ENCODE results near the gene TNFRSF18.

TNFRSF18 gene

DNA sequence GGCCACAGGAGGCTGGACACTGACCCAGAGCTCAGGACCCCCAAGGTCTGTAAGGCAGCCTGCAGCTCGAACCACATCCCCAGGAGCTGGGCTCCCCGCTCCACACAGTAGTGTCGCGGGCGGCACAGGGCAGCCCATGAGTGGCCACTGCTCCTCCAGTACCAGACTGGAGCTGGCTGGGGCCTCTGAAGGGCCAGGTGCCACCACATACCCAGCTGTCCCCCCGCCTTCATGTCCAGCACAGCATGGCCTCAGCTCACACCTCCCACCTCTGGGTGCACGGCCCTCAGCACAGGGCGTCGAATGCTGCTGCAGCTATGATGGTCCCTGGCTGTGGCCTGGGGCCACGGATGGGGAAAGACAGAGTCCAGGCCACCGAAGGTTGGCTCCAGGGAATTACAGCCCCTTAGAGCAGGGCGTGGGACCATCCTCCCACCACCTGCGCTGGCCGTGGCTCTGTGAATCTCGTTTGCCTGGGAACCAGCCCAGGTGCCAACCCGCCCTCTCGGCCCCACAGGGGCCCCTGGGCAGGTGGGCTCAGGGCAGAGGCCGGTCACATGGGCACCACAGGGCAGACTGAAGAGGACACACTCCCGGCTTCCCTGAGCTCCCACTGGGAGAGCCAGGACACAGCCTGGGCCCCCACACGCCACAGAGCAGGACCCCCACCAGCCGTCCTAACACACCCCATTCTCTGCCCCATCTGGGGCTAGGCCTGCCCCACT lies 9.7 kb upstream of the TNFRSF18 start:
- H3K36me3 Mint-ChIP-seq, result peaks cover 12% of the 10 kb centered on the region
- H3K4me1 Mint-ChIP-seq, result peaks cover 12% of the 10 kb centered on the region
- DNase-seq (ENCODE audit: low spot score in 2 of 2) (no peak), ATAC-seq (ENCODE audit: low read depth) (no peak)
- H3K9me3 Mint-ChIP-seq, result no peaks in the 10 kb centered on the region
- peak overlapping the region; percentile 77 for H3K27ac Mint-ChIP-seq
- no peaks in the 10 kb centered on the region for H3K27me3 Mint-ChIP-seq
- H3K4me3 Mint-ChIP-seq, result no peak overlapping the region

DNA sequence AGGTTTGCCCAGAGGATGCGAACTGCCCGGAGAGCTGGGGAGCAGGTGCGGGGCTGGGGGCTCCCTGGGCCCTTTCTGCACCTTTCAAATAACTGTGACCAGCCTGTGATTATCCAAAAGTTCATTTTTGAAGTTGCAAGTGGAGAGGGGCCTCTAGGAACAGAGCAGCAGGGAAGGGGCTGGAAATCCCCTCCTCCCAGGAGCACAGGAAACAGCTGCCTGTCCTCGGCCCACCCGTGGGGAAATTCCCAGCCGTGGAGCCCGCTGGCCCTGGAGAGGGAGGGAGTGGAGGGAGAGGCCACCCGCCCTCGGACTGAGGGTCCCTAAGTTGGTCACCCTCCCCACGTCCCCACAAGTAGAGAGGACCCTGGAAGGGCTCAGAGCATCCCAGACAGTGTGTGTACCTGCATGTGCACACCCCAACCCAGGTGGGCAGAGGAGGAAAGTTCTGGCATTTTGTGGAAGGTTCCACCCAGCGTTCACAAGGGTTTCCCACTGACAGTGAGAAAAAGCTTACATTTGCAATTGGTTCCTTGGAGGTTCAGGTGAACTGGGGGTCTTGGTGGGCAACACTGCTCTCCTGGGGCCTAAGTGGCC lies 8.8 kb upstream of the TNFRSF18 start:
- Mint-ChIP-seq H3K27ac (no peak overlapping the region), H3K4me1 (peaks cover 12% of the 10 kb centered on the region), H3K9me3 (no peaks in the 10 kb centered on the region), H3K27me3 (no peaks in the 10 kb centered on the region), H3K4me3 (no peak overlapping the region), H3K36me3 (peaks cover 9% of the 10 kb centered on the region)
- DNase-seq (ENCODE audit: low spot score in 2 of 2), result no peak
- peak; percentile 19 for ATAC-seq (ENCODE audit: low read depth)

DNA sequence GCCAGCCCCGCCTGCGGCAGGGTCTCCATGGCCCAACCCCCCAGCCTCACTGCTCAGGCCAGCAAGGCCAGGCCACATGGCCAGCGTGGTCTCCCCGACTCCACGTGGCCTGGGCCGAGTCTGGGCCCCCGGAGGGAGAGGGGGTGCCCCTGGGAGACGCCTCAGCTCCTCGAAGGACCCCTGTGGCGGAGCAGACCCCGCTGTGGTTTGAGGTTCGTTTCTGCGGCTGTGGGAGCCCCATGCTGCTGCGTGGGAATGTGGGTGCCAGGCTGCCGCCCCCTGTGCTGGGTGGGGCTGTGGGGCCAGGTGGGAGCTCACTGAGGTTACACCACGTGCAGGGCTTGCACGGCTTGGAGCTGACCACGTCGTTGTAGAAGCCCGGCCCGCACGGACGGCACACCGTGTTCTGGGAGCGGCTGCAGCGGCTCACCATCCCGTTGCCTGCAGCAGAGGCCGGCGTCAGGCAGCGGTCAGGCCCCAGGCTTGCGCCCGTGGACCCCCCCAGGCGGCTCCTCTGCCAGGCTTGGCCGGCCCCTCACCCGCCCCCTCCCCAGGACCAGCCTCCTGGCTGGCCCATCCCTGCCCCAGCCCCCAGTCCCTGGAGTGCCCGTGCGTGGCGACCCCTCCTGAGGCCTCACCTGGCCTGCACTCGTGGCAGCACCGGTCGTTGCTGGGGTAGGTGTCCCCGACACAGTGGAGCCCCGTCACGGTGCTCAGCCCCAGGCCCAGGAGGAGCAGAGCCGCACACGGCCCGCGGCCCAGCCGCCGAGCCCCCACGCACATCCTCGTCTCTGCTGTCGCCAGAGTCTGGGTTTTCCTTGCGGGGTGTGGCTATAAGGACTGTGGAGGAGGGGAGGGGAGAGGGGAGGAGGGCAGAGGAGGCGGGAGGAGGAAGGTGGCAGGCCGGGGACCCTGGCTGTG lies 7.2 kb upstream of the TNFRSF18 start, which contains the start of gene TNFRSF4:
Gene TNFRSF4, minus strand, starts transcription at position 809 of the 921 bp plus-strand sequence. Its CDS starts 26 bp downstream, at position 783.
- Mint-ChIP-seq H3K4me3 (peak within 1 kb of the TSS; percentile 41), H3K36me3 (peaks cover 5% of the 10 kb centered on the region)

DNA sequence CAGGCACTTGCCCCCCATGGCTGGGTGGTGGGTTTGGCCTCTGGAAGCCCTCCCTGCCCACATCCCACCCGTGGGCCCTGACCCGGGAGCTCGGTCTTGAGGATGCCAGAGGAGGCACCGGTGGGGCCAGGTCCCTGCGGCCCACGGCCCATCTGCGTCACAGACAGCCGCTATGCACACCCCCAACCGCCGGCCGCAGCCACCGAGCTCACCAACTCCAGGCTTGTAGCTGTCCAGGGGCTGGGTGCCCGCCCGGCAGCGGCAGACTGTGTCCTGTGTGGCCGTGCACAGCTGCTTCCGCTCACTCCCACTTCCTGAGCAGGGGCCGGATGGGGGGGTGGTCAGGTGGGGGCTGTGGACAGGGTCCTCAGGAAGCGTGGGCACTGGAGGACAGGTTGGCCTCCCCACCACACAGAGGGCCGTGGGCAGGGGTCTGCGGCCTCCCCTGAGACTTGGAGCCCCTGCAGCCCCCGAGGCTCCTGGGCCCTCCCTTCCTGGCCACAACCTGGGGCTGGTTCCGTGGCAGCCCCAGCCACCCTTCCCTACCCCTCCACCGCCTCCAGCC lies 6.5 kb upstream of the TNFRSF18 start:
- no peak overlapping the region for H3K27ac Mint-ChIP-seq
- H3K36me3 Mint-ChIP-seq, result peaks cover 2% of the 10 kb centered on the region
- DNase-seq (ENCODE audit: low spot score in 2 of 2), result no peak
- H3K27me3 Mint-ChIP-seq, result peaks cover 7% of the 10 kb centered on the region
- no peaks in the 10 kb centered on the region for H3K9me3 Mint-ChIP-seq
- ATAC-seq (ENCODE audit: low read depth), result peak; percentile 14
- peaks cover 26% of the 10 kb centered on the region for H3K4me1 Mint-ChIP-seq
- H3K4me3 Mint-ChIP-seq, result no peak overlapping the region

More for the DNA sequence above, 7.2 kb upstream of the TNFRSF18 start, which contains the start of gene TNFRSF4:
- H3K27ac Mint-ChIP-seq, result peak within 1 kb of the TSS; percentile 35
- ATAC-seq (ENCODE audit: low read depth) (peak; percentile 25), DNase-seq (ENCODE audit: low spot score in 2 of 2) (no peak)
- no peaks in the 10 kb centered on the region for H3K9me3 Mint-ChIP-seq
- peaks cover 2% of the 10 kb centered on the region for H3K27me3 Mint-ChIP-seq
- H3K4me1 Mint-ChIP-seq, result peaks cover 19% of the 10 kb centered on the region

DNA sequence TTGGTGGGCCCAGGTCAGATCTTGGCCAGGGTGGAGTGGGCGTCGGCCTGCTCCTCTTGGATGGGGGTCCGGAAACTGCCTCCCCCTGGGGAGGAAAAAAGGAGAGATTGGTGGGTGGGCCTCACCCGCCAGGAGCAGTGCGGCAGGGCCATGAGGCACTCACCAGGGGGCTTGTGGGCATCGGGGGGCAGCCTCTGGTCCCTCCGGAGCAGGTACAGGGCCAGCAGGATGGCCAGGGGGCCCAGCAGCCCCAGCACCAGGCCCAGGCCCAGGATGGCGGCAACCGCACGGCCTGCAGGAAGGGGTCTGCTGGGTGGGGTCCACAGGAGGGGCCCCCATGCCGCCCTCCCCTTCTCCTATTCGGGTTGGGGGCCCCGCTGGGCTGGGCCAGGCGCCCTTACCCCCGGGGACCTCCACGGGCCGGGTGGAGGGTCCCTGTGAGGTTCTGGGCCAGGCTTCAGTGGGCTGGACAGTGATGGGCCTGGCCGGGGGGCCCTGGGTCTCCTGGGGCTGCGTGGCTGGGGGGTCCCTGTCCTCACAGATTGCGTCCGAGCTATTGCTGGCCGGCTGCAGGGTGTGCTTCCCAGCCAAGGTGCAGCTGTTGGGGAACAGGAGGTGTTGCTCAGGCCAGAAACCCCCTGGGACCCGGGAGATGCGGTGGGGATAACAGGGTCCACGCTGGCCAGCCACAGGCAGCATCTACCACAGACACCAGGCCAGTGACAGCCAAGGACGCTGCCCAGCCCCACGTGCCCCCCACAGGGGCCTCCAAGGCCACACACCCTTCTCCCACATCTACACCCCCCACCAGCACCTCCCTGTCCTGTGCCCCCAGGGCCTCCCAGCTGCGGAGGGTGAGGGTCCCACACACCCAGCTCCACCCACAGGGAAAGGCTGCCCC lies 5.4 kb upstream of the TNFRSF18 start:
- Mint-ChIP-seq H3K27me3 (peaks cover 7% of the 10 kb centered on the region), H3K36me3 (peaks cover 2% of the 10 kb centered on the region), H3K4me1 (peaks cover 27% of the 10 kb centered on the region), H3K27ac (no peak overlapping the region), H3K4me3 (no peak overlapping the region), H3K9me3 (no peaks in the 10 kb centered on the region)
- DNase-seq (ENCODE audit: low spot score in 2 of 2), result no peak
- ATAC-seq (ENCODE audit: low read depth), result no peak

DNA sequence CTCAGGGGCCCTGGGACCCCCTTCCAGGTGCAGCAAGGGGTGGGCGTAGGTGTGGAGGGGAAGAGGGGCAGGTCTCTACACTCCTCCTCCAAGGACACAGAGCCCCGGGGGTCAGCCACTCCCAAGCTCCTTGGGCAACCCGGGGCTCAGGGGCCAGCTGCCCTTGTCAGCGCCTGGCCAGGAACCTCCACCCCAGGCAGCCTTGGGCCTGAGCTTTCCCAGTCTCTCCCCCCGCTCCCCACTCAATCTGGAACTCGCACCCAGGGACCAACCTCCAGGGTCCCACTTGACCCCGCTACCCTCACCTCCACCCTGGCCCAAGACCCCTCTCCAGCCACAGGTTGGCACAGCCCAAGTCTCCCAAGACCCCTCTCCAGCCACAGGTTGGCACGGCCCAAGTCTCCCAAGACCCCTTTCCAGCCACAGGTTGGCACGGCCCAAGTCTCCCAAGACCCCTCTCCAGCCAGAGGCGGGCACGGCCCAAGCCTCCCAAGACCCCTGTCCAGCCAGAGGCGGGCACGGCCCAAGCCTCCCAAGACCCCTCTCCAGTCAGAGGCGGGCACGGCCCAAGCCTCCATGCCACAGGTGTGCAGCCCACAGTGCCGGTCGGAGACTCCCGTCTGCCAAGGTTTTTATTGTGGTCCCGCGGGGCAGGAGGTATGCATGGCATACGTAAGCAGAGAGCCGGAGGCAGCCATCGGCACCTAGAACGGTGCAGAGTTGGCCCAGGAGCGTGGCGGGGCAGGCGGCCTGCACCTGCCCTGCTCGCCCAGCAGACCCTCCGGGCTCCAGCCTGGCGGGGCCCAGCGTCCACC lies 4.5 kb upstream of the TNFRSF18 start:
- Mint-ChIP-seq H3K27me3 (peaks cover 7% of the 10 kb centered on the region), H3K9me3 (no peaks in the 10 kb centered on the region), H3K27ac (no peak overlapping the region)

DNA sequence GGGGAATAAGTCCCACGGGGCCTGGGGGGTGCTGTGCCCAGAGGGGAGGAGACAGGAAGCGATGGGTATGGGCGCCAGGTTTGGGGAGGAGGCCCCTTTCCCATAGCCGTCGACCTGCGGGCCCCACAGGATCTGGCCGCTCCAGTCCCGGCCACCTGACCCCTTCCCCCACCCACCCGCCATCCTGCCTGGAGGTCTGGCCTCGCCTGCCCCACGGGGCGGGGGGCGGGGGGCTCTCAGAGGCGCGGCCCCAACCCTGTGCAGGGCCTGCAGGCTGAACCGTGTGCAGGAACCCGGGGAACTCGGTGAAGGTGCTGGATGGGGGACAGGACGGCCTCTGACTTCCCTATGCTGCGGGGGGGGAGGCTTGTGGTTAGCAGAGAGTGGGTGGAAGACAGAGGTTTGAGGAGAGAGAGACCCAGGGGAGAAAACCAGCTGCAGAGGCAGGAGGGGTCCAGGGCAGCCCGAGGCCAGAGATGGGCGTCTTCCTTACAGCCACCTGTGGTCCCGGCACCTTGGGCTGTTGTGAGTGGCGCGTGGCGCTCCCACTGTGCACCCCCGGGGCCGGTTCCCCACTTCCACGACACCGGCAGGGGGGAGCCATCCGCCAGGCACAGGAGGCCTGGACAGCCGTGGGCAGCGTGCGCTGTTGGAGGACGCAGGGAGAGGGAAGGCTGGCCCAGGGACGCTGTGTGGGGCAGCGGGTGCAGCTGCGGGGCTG lies 2.5 kb upstream of the TNFRSF18 start:
- Mint-ChIP-seq H3K4me1 (peaks cover 23% of the 10 kb centered on the region), H3K4me3 (peak overlapping the region; percentile 75), H3K27me3 (peaks cover 7% of the 10 kb centered on the region), H3K36me3 (no peaks in the 10 kb centered on the region), H3K9me3 (no peaks in the 10 kb centered on the region), H3K27ac (peak overlapping the region; percentile 60)
- DNase-seq (ENCODE audit: low spot score in 2 of 2), result no peak
- peak; percentile 43 for ATAC-seq (ENCODE audit: low read depth)

More for the DNA sequence above, 4.5 kb upstream of the TNFRSF18 start:
- ATAC-seq (ENCODE audit: low read depth) (no peak), DNase-seq (ENCODE audit: low spot score in 2 of 2) (no peak)
- no peak overlapping the region for H3K4me3 Mint-ChIP-seq
- H3K36me3 Mint-ChIP-seq, result no peaks in the 10 kb centered on the region
- peaks cover 29% of the 10 kb centered on the region for H3K4me1 Mint-ChIP-seq

DNA sequence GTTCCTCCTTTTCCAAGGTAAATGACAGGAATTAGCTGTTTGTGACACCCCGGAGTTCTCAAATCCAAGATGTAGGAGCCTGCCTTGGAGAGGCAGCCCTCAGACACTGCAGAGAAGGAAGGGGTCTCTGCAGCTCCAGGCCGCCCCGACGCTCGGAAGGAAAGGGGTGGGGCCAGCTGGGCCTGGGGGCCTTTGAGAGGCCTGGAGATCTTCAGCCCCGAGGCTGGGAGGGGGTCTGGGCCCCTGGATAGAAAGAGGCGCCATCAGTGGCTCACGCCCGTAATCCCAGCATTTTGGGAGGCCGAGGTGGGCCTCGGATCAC lies 1.1 kb upstream of the TNFRSF18 start:
- peak overlapping the region; percentile 60 for H3K27ac Mint-ChIP-seq
- peaks cover 23% of the 10 kb centered on the region for H3K4me1 Mint-ChIP-seq
- peaks cover 7% of the 10 kb centered on the region for H3K27me3 Mint-ChIP-seq
- no peaks in the 10 kb centered on the region for H3K36me3 Mint-ChIP-seq
- DNase-seq (ENCODE audit: low spot score in 2 of 2), result no peak
- H3K9me3 Mint-ChIP-seq, result no peaks in the 10 kb centered on the region
- no peak for ATAC-seq (ENCODE audit: low read depth)
- H3K4me3 Mint-ChIP-seq, result no peak overlapping the region

DNA sequence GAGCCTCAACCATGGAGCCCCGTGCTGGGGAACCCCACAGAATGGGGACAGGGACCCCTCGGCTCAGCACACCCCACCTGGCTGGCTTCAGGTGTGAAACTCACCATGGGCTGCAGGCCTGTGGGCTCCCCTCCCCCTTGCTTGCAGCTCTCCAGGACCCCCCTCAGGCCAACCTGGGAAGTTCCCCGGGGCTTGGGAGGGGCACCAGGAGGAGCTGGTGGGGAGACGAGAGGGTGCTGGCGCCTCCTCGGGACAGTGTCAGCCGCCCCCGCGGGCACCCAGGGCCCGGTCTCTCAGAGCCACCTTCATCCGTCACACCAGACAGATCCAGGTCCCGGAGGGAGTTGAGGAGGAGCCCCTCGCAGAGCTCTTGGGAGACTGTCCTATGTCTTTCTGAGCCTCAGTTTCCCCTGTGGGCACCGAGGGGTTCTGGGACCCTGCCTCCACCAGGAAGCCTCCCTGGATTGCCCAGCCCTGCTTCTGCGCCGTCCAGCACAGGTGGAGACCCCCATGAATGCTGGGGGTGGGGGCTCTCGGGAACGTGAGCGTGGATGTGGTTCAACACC lies 657 bp upstream of the TNFRSF18 start:
- DNase-seq (ENCODE audit: low spot score in 2 of 2) (no peak), ATAC-seq (ENCODE audit: low read depth) (peak; percentile 9)
- Mint-ChIP-seq H3K36me3 (no peaks in the 10 kb centered on the region), H3K27me3 (peaks cover 7% of the 10 kb centered on the region), H3K4me3 (peak overlapping the region; percentile 80), H3K27ac (peak overlapping the region; percentile 47), H3K4me1 (peaks cover 23% of the 10 kb centered on the region), H3K9me3 (no peaks in the 10 kb centered on the region)

DNA sequence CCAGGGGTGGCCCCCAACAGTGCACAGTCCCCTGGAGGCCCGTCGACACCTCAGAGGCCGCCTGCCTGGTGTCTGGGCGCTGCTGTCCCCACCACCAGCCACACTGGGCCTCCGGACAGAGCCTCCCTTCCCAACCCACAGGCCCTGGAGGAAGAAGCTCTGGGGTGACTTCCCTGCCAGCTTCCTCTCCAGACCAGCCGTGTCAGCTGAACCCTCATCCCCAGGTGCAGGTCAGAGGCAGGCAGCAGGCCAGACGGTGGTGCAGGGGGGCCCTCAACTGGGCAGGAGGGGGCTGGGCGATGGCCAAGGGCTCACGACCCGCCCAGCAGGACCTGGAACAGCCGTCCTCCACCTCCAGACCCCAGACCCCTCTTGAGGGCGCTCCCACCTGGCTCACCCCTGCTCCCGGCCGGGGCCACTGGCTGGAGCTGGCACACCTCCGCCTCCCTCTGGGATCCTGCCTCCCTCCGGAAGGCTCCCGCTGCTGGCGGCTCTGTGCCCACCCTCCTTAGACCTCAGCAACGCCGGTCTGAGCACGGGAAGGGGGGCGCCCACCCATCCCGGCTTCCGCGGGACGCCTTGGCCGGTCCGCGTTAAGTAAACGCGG lies 520 bp downstream of the TNFRSF18 start:
- H3K4me3 Mint-ChIP-seq, result peak overlapping the region; percentile 80
- H3K27me3 Mint-ChIP-seq, result peaks cover 7% of the 10 kb centered on the region
- H3K27ac Mint-ChIP-seq, result no peak overlapping the region
- H3K36me3 Mint-ChIP-seq, result no peaks in the 10 kb centered on the region
- DNase-seq (ENCODE audit: low spot score in 2 of 2) (no peak), ATAC-seq (ENCODE audit: low read depth) (no peak)
- H3K9me3 Mint-ChIP-seq, result no peaks in the 10 kb centered on the region
- H3K4me1 Mint-ChIP-seq, result peaks cover 23% of the 10 kb centered on the region

DNA sequence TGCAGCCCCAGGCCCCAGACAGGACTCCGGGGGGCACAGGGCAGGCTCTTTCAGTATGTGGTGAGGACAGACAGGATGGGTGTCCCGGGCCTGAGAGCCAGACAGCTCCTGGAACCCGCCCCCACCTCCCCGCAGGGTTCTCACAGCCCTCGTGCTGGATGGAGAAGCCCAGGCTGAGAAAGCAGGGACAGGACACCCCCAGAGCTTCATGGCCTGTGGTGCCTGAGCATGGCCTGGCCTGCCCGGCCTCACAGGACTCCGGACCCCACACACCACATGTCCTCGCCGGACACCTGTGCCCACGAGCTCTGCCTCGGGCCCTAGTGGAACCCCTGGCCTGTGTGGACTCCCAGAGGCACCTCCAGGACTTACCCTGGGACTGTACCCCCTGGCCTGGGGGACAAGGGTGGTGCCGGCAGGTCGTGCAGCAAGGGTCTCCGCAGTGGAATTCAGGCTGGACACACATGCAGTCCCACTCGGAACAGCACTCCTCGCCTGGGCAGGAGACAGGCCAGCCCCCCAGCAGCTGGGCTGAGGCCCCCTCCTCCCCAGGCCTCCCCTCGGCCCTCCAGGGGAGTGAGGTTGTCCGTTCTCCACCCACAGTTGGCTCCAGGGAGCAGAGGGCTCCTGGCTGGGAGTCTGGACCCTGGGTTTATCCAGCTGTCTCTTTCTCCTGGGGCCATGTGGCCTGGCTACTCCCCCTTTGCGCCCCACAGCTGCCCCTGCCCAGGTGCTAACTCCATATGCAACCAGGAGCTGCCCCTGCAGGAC lies 1.2 kb downstream of the TNFRSF18 start:
- Mint-ChIP-seq H3K4me3 (peak overlapping the region; percentile 53), H3K9me3 (no peaks in the 10 kb centered on the region), H3K36me3 (no peaks in the 10 kb centered on the region), H3K27me3 (peaks cover 10% of the 10 kb centered on the region), H3K27ac (no peak overlapping the region), H3K4me1 (peaks cover 23% of the 10 kb centered on the region)
- ATAC-seq (ENCODE audit: low read depth), result no peak
- no peak for DNase-seq (ENCODE audit: low spot score in 2 of 2)

Measured in memory B cell (primary cell).